ENCODE results near the gene FTO. TPM values are rescaled to one million over a fixed set of nuclear protein-coding genes. Genes with fewer than 3 reads are reported as not detected.

The FTO gene
- total RNA-seq, 1 donor from 2014 or later = 70.5 TPM

GRCh38 chr16:53775106-53775820 lies 71.3 kb downstream of the FTO start:
- peaks cover 62% of the 10 kb centered on the region for H3K4me1 ChIP-seq
- intact Hi-C loops (cut with DNase I) = no loop called here

DNA sequence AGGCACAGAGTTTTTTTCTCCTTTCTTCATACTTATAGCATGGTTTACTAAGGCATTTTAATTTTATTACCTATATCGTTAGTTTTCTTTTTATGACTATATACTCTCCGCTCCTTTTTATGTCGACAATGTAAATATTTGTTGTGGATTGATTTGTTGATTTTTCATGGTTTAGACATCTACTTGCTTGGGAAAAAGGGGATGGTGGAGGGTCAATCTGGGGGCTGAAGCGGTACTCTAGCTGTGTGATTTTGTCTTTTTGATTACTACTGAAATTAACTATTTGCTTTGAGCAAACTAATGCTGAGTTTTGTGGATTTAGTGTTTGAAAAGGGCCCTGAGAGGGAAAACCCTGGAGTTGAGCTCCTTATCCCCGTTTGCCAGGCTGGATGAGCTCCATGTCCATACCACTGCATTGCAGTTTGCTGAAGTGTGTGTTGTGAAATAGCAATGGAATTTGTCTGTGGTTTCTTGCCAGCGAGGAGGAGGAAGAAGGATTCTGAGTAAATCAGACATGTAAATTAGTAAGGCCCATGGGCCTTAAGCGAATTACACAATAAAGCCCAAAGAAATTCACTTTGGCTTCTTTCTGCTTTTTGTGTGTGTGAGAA lies 72.0 kb downstream of the FTO start:
- H3K9me3 ChIP-seq = no peaks in the 10 kb centered on the region
- peak overlapping the region; percentile 37 for H3K27ac ChIP-seq
- intact Hi-C loops (cut with DNase I) = no loop called here
- H3K27me3 ChIP-seq = no peaks in the 10 kb centered on the region
- no peaks in the 10 kb centered on the region for H3K36me3 ChIP-seq
- H3K4me1 ChIP-seq = peaks cover 69% of the 10 kb centered on the region
- no peak overlapping the region for H3K4me3 ChIP-seq
- TF ChIP-seq, protein P1, sequence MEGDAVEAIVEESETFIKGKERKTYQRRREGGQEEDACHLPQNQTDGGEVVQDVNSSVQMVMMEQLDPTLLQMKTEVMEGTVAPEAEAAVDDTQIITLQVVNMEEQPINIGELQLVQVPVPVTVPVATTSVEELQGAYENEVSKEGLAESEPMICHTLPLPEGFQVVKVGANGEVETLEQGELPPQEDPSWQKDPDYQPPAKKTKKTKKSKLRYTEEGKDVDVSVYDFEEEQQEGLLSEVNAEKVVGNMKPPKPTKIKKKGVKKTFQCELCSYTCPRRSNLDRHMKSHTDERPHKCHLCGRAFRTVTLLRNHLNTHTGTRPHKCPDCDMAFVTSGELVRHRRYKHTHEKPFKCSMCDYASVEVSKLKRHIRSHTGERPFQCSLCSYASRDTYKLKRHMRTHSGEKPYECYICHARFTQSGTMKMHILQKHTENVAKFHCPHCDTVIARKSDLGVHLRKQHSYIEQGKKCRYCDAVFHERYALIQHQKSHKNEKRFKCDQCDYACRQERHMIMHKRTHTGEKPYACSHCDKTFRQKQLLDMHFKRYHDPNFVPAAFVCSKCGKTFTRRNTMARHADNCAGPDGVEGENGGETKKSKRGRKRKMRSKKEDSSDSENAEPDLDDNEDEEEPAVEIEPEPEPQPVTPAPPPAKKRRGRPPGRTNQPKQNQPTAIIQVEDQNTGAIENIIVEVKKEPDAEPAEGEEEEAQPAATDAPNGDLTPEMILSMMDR (IDR thresholded peaks at IDR 0.05) = no peak
- TF ChIP-seq POLR2A (IDR thresholded peaks at IDR 0.05) (no peak), POLR2AphosphoS5 (IDR thresholded peaks at IDR 0.05; ENCODE audit: insufficient read depth in 1 of 2, low read depth in 1 of 2) (peak in 1 of 2 donors; percentile 50)
- no peak for DNase-seq (ENCODE audit: extremely low spot score in 2 of 2)

More at GRCh38 chr16:53775106-53775820, 71.3 kb downstream of the FTO start:
- H3K27ac ChIP-seq = no peak overlapping the region
- no peaks in the 10 kb centered on the region for H3K9me3 ChIP-seq
- DNase-seq (ENCODE audit: extremely low spot score in 2 of 2) = no peak
- H3K4me3 ChIP-seq = no peak overlapping the region
- H3K36me3 ChIP-seq = no peaks in the 10 kb centered on the region
- no peaks in the 10 kb centered on the region for H3K27me3 ChIP-seq
- TF ChIP-seq, protein P1 (IDR thresholded peaks at IDR 0.05) = no peak
- TF ChIP-seq POLR2A (IDR thresholded peaks at IDR 0.05) (no peak), POLR2AphosphoS5 (IDR thresholded peaks at IDR 0.05; ENCODE audit: insufficient read depth in 1 of 2, low read depth in 1 of 2) (no peak)

GRCh38 chr16:53779186-53779585 lies 75.2 kb downstream of the FTO start:
- TF ChIP-seq POLR2AphosphoS5 (IDR thresholded peaks at IDR 0.05; ENCODE audit: insufficient read depth in 1 of 2, low read depth in 1 of 2) = no peak
- TF ChIP-seq, protein P1 (IDR thresholded peaks at IDR 0.05) = no peak
- Histone ChIP-seq H3K27ac (no peak overlapping the region), H3K4me3 (no peak overlapping the region), H3K36me3 (no peaks in the 10 kb centered on the region), H3K4me1 (peaks cover 66% of the 10 kb centered on the region), H3K9me3 (no peaks in the 10 kb centered on the region), H3K27me3 (no peaks in the 10 kb centered on the region)
- intact Hi-C loops (cut with DNase I) = no loop called here
- no peak for DNase-seq (ENCODE audit: extremely low spot score in 2 of 2)

GRCh38 chr16:53780051-53780450 lies 76.1 kb downstream of the FTO start:
- Histone ChIP-seq H3K4me1 (peaks cover 69% of the 10 kb centered on the region), H3K27me3 (no peaks in the 10 kb centered on the region), H3K9me3 (no peaks in the 10 kb centered on the region), H3K27ac (no peak overlapping the region), H3K36me3 (no peaks in the 10 kb centered on the region), H3K4me3 (no peak overlapping the region)
- no peak for DNase-seq (ENCODE audit: extremely low spot score in 2 of 2)
- TF ChIP-seq POLR2AphosphoS5 (IDR thresholded peaks at IDR 0.05; ENCODE audit: insufficient read depth in 1 of 2, low read depth in 1 of 2) (no peak), POLR2A (IDR thresholded peaks at IDR 0.05) (no peak)
- TF ChIP-seq, protein P1 (IDR thresholded peaks at IDR 0.05) = no peak
- intact Hi-C loops (cut with DNase I) = no loop called here

GRCh38 chr16:53781023-53781605 lies 77.2 kb downstream of the FTO start:
- intact Hi-C loops (cut with DNase I) = no loop called here
- Histone ChIP-seq H3K4me3 (no peak overlapping the region), H3K36me3 (no peaks in the 10 kb centered on the region), H3K27ac (no peak overlapping the region), H3K4me1 (peaks cover 64% of the 10 kb centered on the region), H3K27me3 (no peaks in the 10 kb centered on the region), H3K9me3 (no peaks in the 10 kb centered on the region)
- no peak for DNase-seq (ENCODE audit: extremely low spot score in 2 of 2)
- TF ChIP-seq, protein P1 (IDR thresholded peaks at IDR 0.05) = no peak
- TF ChIP-seq POLR2AphosphoS5 (IDR thresholded peaks at IDR 0.05; ENCODE audit: insufficient read depth in 1 of 2, low read depth in 1 of 2) (no peak), POLR2A (IDR thresholded peaks at IDR 0.05) (no peak)
